ENCODE data around the gene PITPNM3.

The PITPNM3 gene

DNA sequence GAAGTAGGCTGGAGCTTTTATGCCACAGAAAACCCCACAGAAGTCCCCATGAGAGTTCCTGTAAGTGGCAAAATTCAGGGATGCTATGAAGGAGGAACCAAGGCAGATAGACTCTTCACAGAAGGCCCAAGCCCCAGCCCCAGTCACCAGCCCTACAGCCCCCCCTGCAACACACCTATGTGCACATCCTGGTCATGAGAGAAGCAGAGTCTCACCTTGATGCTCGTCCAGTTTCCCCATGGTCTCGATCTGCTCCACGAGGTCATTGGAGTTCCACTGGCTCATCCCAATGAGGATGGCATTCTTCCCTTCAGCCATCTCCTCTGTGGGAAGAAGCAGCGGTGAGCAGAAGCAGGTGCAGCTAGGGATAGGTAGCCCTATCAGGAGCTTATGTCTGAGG is 31.2 kb downstream of the PITPNM3 start:
- DNase-seq = no peak

DNA sequence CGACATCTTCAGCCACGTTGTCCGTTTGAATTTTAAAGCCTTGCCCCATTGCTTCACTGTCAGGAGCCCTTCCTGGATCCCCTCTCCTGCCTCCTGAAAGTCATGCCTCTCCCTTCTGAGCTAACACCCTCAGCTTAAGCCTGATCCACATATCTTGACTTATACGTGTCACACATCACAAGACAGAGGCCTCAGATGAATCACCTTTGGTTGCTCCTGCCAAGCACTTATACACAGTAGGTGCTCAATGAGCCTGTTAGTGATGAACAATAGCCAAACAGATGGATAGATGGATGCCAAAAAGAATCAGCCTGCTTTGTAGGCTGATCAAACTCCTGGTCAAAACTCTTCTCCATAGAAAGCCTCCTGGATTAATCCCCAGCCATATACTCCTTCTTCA is 31.8 kb downstream of the PITPNM3 start:
- no peak for DNase-seq

DNA sequence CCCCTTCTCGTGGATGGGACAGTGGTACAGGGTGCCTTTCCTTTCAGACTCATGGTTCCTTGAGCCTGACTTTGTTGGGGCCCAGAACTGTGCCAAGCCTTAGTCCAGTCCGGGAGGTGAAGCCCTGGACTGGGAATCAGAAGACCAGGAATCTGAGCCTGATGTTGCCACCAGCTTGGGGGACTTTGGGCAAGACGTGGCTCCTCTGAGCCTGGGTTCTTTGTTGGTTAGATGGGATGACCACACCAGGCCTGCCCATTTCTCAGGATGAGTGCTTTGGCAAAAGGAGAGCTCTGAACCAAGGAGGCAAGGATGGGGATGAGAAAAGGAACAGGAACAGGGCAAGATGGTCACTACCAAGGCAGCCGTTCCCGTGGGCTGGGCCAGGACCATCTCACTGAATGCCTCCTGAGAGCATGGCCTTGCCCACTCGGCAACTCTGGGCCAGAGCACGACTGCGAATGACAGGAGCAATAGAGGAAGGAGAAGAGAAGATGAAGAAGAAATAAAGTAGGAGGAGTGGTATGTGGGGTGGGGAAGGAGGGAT is 32.5 kb downstream of the PITPNM3 start:
- no peak for DNase-seq

DNA sequence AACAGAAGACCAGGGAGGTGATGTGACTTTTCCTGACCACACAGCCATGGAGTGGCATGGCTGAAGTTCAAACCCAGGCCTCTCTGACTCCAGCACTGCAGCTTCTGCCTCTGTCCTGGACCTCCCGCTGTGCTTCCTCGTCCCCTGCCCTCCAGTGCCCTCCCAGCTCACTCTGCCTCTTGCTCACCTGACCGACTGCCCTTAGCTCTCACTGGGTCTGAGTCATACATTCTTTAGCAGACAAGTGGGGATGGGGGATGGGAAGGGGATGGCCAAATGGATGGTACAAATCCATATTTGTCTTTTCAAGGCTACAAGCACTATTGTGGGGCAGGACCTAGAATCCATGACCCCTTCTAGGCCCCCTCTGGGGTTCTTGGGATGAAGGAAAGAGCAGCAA is 33.0 kb downstream of the PITPNM3 start:
- DNase-seq = no peak

DNA sequence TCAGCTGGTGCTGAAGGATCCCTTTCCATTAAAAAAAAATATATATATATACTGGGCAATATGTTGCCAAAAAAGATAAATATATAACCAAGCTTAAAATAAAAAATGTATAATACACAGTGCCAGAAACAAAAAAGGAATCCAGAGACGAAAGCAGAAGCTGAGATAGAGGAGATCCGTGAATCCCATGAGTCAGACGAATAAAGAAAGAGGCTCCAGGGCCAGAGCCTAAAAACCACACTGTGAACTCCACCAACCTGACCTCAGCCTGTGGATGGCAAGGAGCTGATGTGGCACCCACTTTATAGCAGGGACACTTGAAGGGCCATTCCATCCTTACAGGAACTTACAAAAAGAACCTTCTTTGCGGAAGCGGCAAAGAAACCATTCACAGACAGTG is 34.8 kb downstream of the PITPNM3 start:
- DNase-seq = no peak

DNA sequence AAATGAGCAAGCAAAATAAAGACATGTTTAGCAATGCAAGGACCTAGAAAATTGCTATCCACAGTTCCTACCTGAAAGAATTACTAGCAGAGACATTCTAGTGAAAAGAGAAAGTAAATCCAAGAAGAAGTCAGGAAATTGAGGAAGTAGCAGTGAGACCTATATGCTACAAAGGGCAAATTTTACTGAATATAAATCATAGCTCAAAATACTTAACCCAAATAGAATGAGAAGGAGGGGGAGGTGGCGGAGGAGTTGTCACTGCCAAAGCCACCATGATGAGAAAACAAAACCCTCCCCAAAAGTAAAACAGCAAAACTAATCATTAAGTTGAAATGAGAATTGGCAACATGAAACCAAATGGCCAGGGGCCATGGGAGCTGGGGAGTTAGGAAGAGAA is 39.3 kb downstream of the PITPNM3 start:
- DNase-seq = no peak

DNA sequence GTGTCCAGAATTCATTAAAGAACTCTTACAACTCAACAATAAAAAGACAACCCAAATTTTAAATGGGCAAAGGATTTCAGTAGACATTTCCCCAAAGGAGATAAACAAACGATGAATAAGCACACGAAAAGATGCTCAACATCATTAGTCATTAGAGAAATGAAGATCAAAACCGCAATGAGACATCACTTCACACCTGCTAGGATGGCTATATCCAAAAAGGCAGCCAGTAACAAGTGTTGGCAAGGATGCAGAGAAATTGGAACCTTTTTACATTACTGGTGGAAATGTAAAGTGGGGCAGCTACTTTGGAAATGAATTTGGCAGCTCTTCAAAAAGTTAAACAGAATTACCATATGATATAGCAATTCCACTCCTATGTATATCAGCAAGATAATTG is 42.0 kb downstream of the PITPNM3 start:
- no peak for DNase-seq

DNA sequence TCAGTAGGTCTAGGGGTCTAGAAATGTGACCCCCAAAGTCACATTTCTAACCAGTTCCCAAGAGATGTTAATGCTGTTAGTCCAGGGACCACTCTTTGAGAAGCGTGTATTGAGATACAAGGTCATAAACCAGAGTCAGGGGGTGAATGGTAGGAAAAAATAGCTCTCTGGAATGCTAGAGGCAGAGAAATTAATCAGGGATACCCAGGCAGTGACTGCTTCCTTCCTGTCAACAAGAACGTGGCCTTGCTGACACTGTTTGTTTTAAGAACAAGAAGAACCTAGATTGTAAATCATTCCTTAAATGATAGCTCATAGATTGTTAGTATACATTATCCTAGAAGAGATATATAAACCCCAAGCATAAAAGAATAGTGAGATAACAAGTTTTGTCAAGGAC is 43.8 kb downstream of the PITPNM3 start:
- no peak for DNase-seq

DNA sequence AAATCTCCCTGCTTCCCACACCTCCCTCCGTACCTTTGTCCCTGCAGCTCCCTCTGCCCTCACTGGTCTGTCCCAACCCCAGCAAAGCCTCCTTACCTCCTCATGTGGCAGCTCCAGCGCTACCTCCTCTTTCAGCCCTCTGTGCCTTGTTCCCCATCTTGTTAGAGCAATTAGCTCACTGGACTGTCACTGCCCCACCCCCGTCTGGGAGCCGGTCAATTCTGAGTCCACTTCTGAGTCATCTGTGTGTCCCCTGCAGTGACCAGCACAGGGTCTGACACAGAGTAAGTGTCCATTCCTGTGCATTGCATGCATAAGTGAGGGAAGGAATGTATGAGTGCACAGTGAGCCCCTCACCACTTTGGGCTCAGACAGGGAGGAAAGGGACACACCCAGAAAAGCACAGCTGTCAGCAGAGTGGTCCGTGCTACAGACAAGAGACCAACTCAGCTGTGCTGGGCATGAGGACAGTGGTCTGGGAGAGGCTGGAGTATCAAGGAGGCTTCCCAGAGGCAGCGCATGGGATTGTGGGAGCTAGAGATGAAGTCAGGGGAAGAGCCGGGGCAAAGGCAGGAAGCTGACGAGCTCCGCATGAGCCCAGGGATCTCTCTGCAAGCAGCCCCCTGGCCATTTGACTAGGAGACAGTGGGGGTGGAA is 45.9 kb downstream of the PITPNM3 start:
- DNase-seq = no peak

DNA sequence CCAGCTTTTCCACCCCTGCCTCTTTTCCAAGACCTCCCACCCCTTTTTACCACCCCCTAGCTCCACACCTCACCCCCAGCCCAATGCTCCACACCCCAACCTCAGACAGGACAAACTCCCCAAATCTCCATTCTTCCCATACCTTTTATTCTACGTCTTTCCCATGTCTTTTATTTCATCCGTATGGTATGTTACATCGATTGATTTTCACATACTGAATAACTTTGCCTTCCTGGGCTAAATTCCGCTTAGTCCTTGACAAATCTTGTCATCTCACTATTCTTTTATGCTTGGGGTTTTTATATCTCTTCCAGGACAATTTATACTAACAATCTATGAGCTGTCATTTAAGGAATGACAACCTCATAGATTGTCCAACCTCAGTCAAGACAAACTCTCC is 46.4 kb downstream of the PITPNM3 start:
- DNase-seq = no peak

DNA sequence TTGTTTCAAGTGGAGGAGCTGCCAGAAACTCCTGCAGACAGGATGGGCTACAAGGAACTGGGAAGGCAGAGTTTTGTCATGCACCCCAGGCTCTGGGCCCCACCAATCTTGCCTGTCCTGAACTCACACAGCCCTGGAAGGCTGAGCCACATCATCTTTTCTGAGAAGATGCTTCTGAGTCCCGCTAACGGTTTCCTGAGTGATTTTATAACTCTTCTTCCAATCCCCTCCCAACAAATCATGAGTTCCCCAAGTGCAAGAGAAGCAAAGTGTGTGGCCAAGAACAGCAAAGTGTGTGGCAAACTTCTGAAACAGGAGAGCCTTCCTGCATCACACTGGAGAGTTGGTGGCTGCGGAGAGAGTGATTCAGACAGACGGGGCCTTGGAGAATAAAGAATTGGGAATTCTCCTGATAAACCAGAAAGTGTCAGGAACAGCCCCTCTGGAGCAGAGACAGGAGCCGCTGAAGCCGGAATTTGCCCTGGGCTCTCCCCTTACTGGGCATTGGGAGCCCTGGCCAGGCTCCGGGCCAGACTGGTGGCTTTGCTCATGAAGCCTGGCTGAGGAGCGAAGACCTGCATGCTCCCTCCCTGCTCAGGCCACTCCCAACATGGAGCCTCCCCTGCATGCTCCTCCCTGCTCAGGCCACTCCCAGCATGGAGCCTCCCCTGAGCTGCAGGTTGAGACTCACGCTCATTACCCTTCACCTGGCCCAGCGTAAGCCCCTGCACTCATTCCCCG is 47.2 kb downstream of the PITPNM3 start:
- DNase-seq = no peak

DNA sequence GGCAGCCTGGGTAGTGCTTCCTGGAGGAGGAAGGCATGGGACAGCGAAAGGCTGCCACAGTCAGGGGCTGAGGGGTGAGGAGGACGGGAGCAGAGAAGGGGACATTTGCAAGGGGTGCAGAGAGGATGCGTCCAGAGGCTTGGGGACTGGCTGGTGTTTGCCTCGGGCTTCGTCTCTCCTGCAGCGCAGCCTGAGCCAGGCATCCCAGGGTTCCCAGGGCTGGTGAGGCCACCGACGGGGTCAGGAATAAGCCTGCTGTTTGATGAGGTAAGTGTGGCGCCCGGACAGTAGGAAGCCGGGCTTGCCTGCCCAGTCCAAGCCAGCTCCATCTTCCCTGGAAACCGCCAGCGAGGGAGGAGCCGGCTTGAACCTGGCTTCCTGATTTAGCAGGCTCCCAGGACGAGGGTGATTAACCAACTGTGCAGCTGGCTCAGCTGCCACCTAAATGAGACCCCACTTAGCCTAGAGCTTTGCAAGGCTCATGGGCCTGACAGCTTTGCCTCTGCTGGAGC is 47.8 kb downstream of the PITPNM3 start:
- DNase-seq = no peak

DNA sequence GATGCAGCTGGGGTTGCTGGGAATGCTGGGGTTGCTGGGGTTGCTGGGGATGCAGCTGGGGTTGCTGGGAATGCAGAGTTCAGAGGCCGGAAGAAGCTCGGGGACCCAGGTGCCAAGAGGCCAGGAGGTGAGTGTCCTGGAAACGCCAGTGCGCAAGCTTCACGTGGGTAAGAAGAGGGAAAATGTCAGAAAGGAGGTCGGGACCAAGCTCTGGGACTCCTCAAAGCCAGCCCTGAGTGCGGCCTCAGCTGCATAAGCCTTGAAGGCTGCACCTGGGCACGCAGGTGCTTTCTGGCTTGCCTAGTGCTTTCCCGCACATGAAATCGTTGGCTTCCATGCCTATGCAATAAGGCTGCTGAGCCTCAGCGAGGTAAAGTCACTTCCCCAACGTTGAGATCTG is 48.3 kb downstream of the PITPNM3 start:
- no peak for DNase-seq

DNA sequence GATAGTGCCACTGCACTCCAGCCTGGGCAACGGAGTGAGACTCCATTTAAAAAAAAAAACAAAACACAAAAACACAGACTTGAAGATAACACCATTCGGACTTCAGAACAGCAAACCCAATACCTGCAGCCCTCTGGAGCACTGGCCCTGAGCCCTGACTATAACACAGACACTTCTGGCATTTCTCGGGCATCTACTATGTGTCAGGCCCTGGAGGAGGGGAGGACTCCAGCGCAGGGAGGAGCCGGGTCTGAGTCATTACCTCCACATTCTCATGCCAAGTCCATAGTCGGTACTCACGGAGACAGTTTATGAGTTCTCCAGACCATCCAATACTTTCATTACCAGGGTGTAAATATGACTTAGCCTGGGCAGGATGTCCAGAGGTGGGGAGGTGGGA is 48.8 kb downstream of the PITPNM3 start:
- DNase-seq = no peak

DNA sequence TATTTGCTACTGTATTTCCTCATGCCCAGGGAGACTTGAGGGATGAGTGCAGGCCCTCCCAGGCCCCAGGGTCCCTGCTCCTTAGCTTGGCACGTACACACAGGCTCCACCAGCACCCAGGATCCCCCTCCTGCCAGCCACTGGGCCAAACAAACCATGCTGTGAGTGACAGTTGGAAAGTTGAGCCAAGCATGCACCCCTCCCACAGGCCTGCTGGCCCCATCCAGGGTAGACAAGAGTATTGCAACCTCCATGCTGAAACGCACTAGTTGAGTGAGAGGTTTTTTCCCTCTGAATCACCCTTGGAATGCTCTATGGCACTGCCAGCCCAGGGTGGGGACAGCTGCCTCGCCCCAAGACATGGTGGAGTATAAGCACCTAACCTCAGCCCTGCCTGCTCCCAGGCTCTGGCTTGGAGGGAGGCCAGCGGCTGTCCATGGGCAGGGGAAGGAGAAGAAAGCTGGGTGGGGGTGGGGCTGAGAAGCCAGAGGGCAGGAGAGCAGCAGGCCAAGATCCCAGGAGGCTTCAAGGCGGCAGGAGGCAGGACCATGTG is 49.6 kb downstream of the PITPNM3 start:
- no peak for DNase-seq

DNA sequence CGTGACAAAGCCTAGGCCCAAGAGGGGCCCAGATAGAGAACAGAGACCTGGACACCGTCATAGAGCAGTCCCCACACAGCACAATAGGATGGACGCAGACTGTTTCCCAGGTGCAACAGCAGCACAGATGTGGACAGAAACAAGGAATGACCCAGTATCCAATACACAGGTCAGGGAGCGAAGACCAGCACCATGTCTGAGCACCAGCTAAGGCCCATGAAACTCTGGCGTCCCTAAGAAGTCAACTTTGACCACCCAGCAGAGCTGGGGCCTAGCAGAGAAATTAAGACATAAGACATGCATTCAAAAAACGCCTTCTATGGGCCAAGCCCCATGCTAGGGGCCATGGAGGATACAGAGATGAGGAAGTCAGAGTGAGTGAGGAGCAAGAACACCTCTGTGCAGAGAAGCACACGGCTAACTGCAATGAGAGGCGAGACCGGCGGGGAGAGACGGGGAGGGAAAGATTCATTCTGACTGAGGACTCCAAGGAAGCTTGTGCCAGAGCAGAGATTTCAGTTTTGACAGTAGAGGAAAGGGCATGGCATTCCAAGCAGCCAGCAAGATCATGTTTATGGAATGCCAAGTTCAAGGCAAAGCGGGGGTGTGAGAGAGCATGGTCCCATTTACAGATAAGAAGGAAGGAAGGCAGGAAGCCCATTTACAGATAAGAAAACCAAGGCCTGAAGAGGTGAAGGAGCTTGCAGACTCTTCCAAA is 50.8 kb downstream of the PITPNM3 start:
- DNase-seq = no peak

DNA sequence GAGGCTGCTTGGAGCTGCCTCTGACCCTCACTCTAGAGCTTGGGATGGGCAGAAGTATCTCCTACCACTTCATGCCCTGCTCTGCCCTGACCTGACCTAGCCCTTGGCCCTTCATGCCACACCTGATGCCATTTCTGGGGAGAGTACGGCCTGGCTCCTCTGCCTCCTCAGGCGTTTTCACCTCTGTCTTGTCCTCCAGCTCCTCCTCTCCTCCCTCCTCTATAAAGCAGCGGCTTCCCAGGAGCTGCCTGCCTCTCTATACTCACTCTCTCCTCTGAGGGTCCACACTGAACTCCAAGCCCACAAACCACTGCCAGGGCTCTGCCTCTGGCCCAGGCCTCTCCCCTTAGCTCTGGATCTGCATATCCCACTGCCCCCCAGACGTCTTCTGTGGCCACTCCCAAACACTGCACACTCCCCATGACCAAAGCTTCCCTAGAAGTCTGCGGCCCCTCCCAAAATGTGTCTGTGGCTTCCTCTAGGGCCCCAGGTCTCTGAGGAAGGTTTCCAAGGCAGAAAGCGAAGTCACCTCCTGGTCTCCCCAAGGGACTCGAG is 52.6 kb downstream of the PITPNM3 start:
- DNase-seq = no peak

DNA sequence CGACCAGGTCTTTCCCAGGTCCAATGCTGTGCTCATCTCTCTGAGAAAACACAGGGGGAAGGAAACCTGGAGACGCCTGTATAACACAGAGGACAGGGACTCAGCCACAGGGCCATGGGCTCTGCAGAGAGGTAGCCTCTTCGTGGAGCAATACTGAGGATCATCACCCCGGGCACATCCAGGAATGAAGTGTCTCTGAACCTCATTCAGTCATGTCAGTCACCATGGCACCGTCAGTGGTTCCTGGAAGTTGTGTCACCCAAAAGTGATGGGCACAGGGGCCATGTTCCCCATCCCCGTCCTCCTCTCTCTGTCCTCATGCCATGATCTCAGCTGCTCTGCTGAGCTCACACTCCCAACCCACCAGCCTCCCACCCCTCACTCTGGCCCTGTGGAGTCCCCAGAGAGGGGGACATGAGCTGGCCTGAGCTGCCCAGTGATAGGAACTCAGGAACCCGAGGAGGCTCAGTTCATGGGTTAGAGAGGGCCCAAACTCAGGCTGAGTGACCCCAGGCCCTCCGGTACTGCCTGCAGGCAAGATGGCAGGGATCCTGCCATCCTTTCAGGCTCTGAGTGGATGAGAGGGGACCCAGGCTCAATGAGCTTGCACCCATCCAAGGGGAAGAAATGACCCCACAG is 53.4 kb downstream of the PITPNM3 start:
- DNase-seq = no peak

DNA sequence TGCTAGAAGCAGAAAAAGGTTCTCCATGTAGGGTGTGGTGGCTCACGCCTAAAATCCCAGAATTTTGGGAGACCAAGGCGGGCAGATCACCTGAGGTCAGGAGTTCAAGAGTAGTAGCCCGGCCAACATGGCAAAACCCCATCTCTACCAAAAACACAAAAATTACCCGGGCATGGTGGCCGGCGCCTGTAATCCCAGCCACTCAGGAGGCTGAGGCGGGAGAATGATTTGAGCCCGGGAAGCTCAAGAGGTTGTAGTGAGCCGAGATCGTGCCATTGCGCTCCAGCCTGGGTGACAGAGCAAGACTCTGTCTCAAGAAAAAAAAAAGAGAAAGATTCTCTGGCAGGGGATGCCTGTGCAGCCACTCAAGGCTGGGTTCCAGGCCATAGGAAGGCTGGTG is 54.2 kb downstream of the PITPNM3 start:
- DNase-seq = no peak

DNA sequence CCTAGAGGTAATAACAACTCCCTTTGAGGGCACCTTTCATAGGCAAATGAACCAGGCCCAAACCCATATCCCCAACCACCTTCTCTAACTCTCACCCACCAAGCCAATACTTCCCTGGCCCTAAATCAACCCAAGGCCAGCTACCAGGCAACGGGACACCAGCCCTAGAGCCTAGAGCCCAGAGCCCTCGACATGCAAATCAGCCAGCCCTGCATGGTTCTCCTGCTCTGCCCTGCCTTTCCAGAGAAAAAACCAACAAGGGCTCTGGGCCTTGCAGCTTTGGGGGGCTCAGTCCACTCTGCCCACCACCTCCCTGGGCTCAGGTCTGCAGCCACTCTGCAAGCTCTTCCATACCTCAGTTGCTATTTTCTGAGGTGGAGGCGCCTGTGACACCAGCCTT is 55.0 kb downstream of the PITPNM3 start:
- DNase-seq = no peak

DNA sequence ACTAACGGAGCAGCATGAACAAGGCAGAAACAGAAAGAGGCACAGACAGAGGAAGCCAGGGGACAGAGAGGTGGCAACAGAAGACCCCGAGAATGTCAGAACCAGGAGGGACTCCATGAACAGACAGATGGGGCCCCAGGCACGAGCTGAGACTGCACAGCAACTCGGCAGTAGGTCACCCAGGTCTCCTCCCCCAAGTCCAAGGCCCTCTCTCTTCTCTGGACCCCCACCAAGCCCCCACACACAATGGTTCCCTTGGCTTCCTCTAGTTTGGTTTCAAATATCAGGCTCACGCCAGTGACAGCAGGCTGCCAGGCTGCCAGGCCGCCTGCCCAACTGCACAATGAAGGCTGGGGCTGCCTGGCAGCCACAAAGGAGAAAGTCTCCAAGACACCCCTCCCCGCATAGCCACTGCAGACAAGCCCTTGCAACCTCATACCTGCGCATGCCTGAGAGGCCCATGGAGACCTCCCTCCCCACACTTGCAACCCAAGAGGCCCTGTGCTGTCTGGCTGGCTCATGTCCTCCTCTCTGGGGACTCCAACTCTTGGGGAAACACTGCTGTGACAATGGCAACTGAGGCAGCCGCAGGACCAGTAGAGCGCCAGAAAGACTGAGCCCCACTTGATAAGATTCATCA is 57.3 kb downstream of the PITPNM3 start:
- DNase-seq = no peak

DNA sequence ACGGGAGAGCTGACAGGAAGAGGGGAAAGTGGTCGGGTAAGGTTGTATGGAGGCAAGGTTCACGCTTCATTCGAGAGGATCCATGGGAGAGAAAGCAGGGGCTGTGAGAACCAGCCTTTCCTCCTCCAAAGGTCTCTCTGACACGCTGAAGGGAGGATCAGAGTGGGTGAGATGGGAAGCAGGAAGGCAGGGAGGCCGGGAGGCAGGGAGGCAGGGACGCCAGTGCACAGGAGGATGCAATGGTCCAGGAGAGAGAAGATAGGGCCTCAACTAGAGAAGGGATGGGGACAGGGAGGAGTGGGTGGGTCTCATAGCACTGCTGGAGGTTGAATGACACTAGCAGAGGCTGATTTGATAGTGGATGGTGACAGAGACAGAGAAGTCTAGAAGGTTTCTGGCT is 58.0 kb downstream of the PITPNM3 start:
- DNase-seq = no peak

All from stimulated activated CD4-positive, alpha-beta T cell treated with anti-CD3 and anti-CD28 coated beads, Interleukin-2, amount 100 ng/mL, for 24 hours (primary cell).